HAP-1 (cell line): ENCODE measurements around the gene IFITM5.
A peak's percentile ranks its signal among the peaks of the same experiment; 100 is the strongest.

Experiments used
- DNase-seq, 2 experiments: peaks; one replicate each; pipeline ENCODE4 v3.0.0-alpha.2; 2016 to 2020; ENCODE audit warnings: low spot score in 2 of 2
- H3K27me3 ChIP-seq: fragments of 250-450 bp; sonication (Bioruptor Pico); 2 replicates; pipeline ENCODE4 v1.5.1; 2020; ENCODE audit warnings: low read depth, mild to moderate bottlenecking, moderate library complexity
- H3K36me3 ChIP-seq: fragments of 250-450 bp; sonication (Bioruptor Pico); replicated peaks from 2 replicates; pipeline ENCODE4 v1.5.1; 2020; ENCODE audit warnings: mild to moderate bottlenecking
- H3K4me1 ChIP-seq: fragments of 250-450 bp; sonication (Bioruptor Pico); 2 replicates; pipeline ENCODE4 v1.5.1; 2020; ENCODE audit warnings: mild to moderate bottlenecking
- H3K4me3 ChIP-seq: fragments of 250-450 bp; sonication (Bioruptor Pico); 2 replicates; pipeline ENCODE4 v1.5.1; 2020; ENCODE audit warnings: mild to moderate bottlenecking, moderate library complexity
- H3K9me3 ChIP-seq: fragments of 250-450 bp; sonication (Bioruptor Pico); 2 replicates; pipeline ENCODE4 v1.5.1; 2020; ENCODE audit warnings: mild to moderate bottlenecking, moderate library complexity
- in situ Hi-C: fragments of 300-500 bp; cut with MboI; formaldehyde crosslinking; loops from 3 replicates; pipeline ENCODE4 v1.14.3; 2020; ENCODE audit warnings: low sequenced_read_pairs, inconsistent platforms, mixed read lengths

Gene IFITM5

GRCh38 chr11:299951-300735 is 817 bp upstream of the IFITM5 start:
- Histone ChIP-seq H3K4me1 (peaks cover 11% of the 10 kb centered on the region), H3K27me3 (0 out of 2 replicates have a peak, but pooled peaks cover 4% of the 10 kb centered on the region), H3K4me3 (no peak overlapping the region), H3K36me3 (no peaks in the 10 kb centered on the region), H3K9me3 (no peaks in the 10 kb centered on the region)
- in situ Hi-C loops = loop anchor here (5.0 kb wide), 1 partner anchor 52 kb away; no protein-coding TSS in a partner anchor
- peak in 1 of 2 experiments; percentile 40 for DNase-seq

GRCh38 chr11:298406-299065 is 790 bp downstream of the IFITM5 start:
- H3K27me3 ChIP-seq = 0 out of 2 replicates have a peak, but pooled peaks cover 4% of the 10 kb centered on the region
- H3K9me3 ChIP-seq = no peaks in the 10 kb centered on the region
- DNase-seq = no peak
- peaks cover 9% of the 10 kb centered on the region for H3K4me1 ChIP-seq
- H3K36me3 ChIP-seq = peaks cover 10% of the 10 kb centered on the region; the same call in 1 of the 2 replicates
- in situ Hi-C loops = no loop called here
- H3K4me3 ChIP-seq = no peak overlapping the region

GRCh38 chr11:297586-298405 is 1.5 kb downstream of the IFITM5 start:
- no peak for DNase-seq
- in situ Hi-C loops = no loop called here
- 0 out of 2 replicates have a peak, but pooled peaks cover 4% of the 10 kb centered on the region for H3K27me3 ChIP-seq
- peaks cover 8% of the 10 kb centered on the region for H3K4me1 ChIP-seq
- H3K9me3 ChIP-seq = no peaks in the 10 kb centered on the region
- no peak overlapping the region for H3K4me3 ChIP-seq
- peaks cover 10% of the 10 kb centered on the region; the same call in 1 of the 2 replicates for H3K36me3 ChIP-seq

GRCh38 chr11:297051-297585 is 2.2 kb downstream of the IFITM5 start:
- peaks cover 1% of the 10 kb centered on the region for H3K4me1 ChIP-seq
- 0 out of 2 replicates have a peak, but pooled peaks cover 4% of the 10 kb centered on the region for H3K27me3 ChIP-seq
- H3K4me3 ChIP-seq = no peak overlapping the region
- DNase-seq = no peak
- H3K9me3 ChIP-seq = no peaks in the 10 kb centered on the region
- peaks cover 12% of the 10 kb centered on the region; the same call in 1 of the 2 replicates for H3K36me3 ChIP-seq
- in situ Hi-C loops = no loop called here

- in situ Hi-C loops = no loop called here
- peaks cover 12% of the 10 kb centered on the region; the same call in 1 of the 2 replicates for H3K36me3 ChIP-seq
Observed at GRCh38 chr11:296171-297050, 2.9 kb downstream of the IFITM5 start.

GRCh38 chr11:295351-296170 is 3.8 kb downstream of the IFITM5 start:
- H3K36me3 ChIP-seq = peaks cover 12% of the 10 kb centered on the region; the same call in 1 of the 2 replicates
- in situ Hi-C loops = no loop called here
- DNase-seq = no peak
- H3K4me1 ChIP-seq = no peaks in the 10 kb centered on the region
- 0 out of 2 replicates have a peak, but pooled peaks cover 4% of the 10 kb centered on the region for H3K27me3 ChIP-seq
- H3K9me3 ChIP-seq = no peaks in the 10 kb centered on the region
- H3K4me3 ChIP-seq = no peak overlapping the region

More at GRCh38 chr11:296171-297050, 2.9 kb downstream of the IFITM5 start:
- 0 out of 2 replicates have a peak, but pooled peaks cover 4% of the 10 kb centered on the region for H3K27me3 ChIP-seq
- H3K9me3 ChIP-seq = no peaks in the 10 kb centered on the region
- H3K4me1 ChIP-seq = no peaks in the 10 kb centered on the region
- DNase-seq = no peak
- no peak overlapping the region for H3K4me3 ChIP-seq

- in situ Hi-C loops = no loop called here
- Histone ChIP-seq H3K4me1 (peaks cover 1% of the 10 kb centered on the region), H3K4me3 (no peak overlapping the region), H3K27me3 (no peaks in the 10 kb centered on the region), H3K9me3 (no peaks in the 10 kb centered on the region), H3K36me3 (peaks cover 12% of the 10 kb centered on the region; the same call in 1 of the 2 replicates)
- DNase-seq = no peak
Observed at GRCh38 chr11:294780-295179, 4.5 kb downstream of the IFITM5 start.

- Histone ChIP-seq H3K4me1 (peaks cover 5% of the 10 kb centered on the region), H3K9me3 (no peaks in the 10 kb centered on the region), H3K27me3 (no peaks in the 10 kb centered on the region), H3K36me3 (peaks cover 12% of the 10 kb centered on the region; the same call in 1 of the 2 replicates), H3K4me3 (no peak overlapping the region)
- in situ Hi-C loops = no loop called here
- no peak for DNase-seq
Observed at GRCh38 chr11:293852-294661, 5.3 kb downstream of the IFITM5 start.

GRCh38 chr11:293271-293851 is 6.0 kb downstream of the IFITM5 start:
- H3K4me1 ChIP-seq = peaks cover 5% of the 10 kb centered on the region
- in situ Hi-C loops = no loop called here
- H3K9me3 ChIP-seq = no peaks in the 10 kb centered on the region
- H3K36me3 ChIP-seq = peaks cover 12% of the 10 kb centered on the region; the same call in 1 of the 2 replicates
- H3K4me3 ChIP-seq = no peak overlapping the region
- DNase-seq = no peak
- H3K27me3 ChIP-seq = no peaks in the 10 kb centered on the region

- no peak for DNase-seq
- in situ Hi-C loops = no loop called here
- H3K27me3 ChIP-seq = no peaks in the 10 kb centered on the region
- no peaks in the 10 kb centered on the region for H3K9me3 ChIP-seq
- peaks cover 12% of the 10 kb centered on the region for H3K4me1 ChIP-seq
- peaks cover 12% of the 10 kb centered on the region; the same call in 1 of the 2 replicates for H3K36me3 ChIP-seq
- H3K4me3 ChIP-seq = no peak overlapping the region
Observed at GRCh38 chr11:292211-293121, 6.9 kb downstream of the IFITM5 start.
